GM21737 (cell line): ENCODE data around the gene GABRD.

ENCODE experiments used
- ATAC-seq: cut with Tn5 transposase; IDR thresholded peaks from one replicate; pipeline ENCODE4 v1.9.1; 2021; ENCODE audit warnings: mild to moderate bottlenecking, moderate library complexity; ENCODE audit not compliant: unreplicated experiment

GABRD gene

DNA sequence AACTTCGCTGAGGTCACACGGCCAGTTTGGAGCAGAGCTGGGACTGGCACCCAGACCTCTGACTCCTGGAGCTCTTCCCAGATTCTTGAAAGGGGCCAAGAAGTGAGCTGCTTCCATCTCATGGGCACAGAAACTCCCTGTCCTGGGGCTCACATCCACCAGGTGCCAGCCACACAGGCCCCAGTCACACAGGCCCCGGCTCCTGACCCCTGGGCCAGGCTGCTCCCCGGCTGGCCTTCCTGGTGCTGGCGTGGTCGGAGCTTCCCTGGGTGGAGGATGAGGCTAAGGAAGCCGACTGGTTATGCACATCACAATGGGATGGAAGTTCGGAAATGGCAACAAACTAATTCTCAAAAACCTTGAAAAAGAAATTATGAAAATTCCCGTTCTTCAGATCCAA, 3.0 kb upstream of the GABRD start:
- ATAC-seq: no peak

DNA sequence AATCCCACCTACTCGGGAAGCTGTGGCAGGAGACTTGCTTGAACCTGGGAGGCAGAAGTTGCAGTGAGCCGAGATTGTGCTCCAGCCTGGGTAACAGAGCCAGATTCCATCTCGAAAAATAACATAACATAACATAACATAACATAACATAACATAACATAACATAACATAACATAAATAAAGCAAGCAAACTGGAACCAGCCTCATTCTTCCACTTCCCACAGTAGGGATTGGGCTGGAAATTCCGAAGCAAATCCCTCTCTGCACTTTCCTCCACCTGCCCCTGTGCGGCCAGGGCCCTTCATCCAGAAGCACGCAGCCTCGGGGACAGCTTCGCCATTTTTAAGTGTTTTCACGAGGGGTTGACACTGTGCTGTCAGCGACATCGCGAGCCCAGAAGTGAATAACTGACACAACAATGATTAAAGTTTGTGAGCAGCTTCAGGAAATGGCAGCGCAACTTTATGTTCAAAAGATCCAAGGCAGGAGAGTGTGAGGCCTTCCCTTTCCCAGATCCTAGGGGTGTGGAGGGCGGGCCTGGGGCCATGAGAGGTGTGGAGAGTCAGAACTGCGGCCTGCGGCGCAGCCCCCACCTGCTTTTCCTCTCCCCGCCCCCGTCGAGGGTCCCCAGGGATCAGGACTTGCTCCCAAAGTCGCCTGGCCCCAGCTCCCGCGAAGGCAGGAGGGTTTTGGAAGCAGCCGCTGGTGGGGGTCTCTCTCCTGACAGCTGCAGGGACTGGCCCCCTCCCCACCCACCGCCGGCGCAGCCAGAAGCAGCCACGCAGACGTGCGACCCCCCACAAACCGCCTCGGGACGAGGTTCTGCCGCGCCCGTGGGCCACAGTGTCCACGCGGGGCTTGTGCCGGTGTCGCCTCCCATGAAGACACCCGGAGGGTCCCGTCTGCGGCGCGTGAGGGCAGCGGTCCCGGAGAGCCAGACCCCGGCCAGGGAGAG, 651 bp upstream of the GABRD start:
- ATAC-seq: no peak

DNA sequence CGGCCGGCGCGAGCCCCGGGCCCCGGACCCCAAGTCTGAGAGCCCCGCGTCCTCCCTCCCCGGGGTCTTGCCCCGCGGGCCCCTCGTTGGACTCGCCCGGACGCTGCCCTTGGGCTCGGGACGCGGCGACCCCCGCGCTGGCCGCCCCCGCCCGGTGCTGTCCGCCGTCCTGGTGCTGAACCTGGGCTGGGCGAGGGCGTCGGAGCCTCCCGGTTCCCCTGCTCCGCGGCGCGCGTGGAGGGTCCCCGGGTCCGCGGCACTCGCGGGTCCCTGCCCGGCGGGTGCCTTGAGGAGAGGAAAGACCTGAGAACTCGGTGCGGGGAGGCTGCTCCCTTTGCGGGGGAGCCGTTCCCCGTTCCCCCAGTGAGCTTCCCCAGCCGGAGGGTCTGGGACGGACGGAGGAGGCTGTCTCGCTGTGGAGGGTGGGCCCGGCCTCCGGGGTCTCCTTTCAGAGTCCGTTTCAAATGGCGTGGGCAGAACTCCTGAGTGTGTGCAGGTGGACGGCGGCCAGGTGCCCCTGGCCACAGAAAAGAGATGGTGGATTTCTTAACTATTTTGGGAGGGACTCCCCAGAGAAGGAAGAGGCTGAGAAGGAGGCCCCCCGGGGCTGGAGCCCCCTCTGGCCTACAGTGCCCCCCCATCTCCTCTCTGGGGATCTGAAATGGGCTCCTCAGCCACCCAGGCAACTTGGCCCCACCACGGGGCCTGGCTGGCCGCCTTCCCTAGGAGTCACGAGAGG, 595 bp downstream of the GABRD start:
- ATAC-seq: no peak

DNA sequence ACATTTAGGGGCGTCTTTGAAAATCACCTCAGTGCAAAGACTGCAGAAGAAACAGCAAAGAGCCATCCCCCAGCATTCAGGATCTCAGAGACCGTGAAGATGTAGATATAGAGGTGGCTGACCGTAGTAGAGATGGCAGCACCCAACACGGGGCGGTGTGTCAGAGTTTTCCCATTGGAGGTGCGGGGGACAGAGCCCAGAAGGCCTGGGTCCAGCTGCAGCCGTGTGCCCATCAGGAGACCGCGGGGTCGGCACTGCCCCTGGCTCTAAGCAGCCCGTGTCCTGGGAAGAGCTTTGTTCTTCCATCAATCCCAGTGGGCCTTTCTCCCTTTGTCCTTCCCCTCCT, 1.1 kb downstream of the GABRD start:
- ATAC-seq: no peak

DNA sequence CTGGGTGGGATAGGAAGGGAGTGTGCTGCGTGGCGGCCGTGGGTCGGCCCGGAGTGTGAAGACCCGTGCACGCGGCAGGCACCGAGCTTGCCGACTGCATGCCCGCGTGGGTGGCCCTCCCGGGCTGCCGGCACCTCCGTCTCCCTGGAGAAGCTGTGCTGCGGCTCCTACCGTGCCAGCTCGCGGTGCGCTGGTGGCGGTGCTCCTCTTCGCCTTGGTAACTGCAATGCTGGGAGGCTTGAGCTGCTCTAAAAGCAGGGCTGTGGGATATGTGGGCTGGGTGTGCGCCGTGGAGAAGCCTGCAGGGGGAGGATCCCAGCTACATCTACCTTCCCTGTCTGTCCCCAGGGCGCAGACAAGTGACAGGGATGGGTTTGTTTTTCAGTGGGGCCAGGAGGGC, 2.4 kb downstream of the GABRD start:
- ATAC-seq: no peak

DNA sequence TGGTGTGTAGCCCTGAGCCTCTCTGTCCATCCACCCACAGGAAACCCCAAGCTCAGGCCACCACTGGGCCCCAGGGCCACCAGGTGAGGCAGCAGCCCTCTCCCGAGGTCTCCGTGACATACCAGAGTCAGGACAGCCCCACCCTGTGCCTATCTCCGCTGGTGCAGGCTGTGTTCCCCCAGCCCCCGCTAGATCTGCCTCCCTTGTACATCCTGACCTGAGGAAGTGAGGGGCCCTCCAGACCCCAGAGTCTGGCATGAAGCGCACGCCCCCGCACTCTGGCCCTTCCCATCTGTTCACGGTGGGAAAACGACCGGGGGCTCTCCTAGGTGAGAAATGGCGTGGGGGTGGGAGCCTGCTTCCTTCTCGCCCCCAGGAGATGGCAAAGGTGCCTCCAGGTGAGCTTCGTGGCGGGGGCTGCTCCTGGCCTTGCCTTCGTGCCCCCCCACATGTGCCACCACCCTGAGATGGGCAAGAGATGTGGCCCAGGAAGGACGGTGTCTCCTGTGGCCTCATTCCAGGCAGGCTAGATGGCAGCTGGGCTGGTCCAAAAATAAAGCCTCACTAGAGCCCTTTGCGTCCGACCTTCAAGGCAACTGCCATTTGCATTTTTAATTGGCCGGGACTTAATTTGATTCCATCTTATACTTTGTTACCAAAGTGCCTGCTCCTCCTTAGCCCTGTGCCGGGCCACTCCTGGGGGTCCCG, 3.1 kb downstream of the GABRD start:
- ATAC-seq: no peak

DNA sequence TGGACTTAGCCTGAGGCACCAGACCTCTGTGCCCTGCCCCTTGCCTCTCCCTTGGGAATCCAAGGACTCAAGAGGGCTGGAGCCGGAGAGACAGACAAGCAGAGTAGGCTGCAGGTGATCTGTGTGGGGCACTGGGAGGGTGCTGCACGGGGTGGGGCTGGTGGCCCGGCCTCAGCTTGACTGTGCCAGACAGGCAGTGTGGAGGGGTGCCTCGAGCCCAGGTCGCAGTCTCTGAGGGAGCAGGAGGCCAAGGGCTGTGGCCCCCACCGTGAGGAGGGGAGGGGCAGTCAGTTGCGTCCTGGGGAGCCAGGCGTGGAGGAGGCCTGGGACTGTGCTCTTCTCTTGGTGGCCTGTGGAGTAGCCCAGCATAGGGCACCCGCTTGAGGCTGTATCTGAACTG, 4.0 kb downstream of the GABRD start:
- ATAC-seq: no peak

DNA sequence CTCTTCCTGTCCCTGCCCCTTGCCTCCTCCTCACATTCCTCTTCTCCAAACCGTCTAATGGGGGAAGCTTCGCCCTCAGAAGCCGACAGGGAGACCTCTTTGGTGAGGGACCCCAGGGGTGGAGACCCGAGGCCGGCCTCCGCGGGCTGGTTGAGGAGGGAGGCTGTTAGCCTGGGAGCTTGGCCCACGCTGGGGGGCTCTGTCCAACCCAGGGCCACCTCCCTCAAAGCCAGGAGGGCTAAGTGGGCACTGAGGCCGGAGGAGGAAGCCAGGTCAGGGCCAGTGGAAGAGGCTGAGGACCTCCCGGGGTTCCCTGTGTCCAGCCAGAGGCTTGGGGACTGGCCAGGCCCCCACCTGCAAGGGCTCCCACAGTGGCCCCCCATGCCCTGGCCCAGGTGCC, 5.3 kb downstream of the GABRD start:
- no peak for ATAC-seq

DNA sequence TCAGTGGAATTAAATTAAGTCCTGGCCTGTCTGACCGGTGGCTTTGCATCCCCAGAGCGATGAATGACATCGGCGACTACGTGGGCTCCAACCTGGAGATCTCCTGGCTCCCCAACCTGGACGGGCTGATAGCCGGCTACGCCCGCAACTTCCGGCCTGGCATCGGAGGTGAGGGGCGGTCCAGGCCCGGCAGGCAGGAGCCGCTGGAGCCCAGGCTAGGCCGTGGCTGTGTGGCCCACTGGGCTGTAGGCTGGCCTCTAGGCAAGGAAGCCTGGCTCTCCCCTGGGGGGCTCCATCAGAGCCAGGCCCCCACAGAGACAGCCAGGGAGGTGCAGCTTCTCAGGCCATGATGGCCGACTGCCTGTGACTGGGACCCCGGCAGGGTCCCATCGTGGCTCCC, 5.7 kb downstream of the GABRD start:
- no peak for ATAC-seq

DNA sequence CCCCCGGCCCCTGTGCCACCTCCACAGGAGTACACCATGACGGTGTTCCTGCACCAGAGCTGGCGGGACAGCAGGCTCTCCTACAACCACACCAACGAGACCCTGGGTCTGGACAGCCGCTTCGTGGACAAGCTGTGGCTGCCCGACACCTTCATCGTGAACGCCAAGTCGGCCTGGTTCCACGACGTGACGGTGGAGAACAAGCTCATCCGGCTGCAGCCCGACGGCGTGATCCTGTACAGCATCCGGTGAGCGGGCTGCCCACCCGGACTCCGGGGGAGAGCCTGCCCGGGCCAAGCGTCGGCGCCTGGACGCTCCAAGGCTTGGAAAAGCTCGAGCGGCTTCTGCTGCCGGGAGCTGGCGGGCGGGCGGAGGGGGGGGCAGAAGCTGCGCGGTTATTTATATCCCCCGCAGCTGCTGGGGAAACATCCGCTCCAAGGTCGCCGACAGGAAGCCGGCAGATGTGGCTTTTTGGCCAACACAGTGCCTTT, 6.4 kb downstream of the GABRD start:
- ATAC-seq: no peak

DNA sequence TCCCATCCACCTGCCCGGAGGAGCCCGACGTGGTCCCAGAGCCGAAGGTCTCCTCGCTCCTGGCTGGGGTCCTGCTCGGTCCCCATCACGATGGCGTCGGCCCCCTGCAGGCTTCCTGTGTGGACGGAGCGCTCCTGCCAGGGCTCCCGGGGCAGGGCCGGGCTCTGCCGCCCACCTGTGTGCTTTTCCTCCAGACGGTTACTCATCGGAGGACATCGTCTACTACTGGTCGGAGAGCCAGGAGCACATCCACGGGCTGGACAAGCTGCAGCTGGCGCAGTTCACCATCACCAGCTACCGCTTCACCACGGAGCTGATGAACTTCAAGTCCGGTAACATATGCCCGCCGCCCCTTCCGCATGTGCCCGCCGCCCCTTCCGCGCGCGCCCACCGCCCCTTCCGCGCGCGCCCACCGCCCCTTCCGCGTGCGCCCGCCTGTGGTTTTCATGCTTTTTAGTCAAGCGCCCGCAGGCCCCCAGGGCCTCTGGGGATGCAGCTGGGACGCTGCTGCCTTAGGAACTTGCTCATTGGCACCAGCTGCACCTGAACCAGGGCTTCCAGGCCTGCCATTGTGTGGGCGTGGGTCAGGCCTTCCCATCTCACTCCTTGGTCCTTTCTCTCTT, 8.9 kb downstream of the GABRD start:
- ATAC-seq: no peak

DNA sequence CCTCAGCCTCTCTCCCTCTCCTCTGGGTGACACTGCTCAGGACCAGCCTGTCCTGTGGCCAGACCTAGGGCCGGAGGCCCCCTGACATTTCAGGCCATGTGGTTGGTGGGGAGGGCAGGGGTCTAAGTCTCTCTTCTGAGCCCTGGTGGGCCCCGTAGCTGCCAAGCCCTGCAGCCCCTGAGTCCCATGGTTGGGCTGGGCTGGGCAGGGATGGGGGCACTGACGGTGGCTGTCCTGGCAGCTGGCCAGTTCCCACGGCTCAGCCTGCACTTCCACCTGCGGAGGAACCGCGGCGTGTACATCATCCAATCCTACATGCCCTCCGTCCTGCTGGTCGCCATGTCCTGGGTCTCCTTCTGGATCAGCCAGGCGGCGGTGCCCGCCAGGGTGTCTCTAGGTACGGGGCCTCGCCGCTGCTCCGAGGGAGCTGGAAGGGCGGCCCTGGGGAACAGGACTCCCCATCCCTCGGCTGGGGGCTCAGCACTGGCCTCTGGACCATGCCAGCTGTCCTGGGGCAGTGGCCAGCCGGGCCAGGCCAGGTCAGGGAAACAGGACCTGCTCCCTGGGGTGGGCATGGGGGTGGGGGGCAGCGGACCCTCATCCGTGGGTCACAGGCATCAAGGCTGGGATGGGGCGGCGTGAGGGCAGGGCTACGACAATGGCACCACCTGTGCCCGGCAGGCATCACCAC, 9.9 kb downstream of the GABRD start:
- ATAC-seq: no peak

DNA sequence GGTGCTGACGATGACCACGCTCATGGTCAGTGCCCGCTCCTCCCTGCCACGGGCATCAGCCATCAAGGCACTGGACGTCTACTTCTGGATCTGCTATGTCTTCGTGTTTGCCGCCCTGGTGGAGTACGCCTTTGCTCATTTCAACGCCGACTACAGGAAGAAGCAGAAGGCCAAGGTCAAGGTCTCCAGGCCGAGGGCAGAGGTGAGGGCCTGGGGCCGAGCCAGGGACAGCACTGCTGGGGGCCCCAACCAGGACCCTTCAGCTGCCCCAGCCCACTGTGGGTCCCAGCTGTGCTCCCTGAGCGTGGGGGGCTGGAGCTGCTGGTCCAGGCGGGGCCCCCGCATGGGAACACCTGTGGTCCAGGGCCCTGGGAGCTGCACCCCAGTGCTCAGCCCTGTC, 10.4 kb downstream of the GABRD start:
- ATAC-seq: no peak

DNA sequence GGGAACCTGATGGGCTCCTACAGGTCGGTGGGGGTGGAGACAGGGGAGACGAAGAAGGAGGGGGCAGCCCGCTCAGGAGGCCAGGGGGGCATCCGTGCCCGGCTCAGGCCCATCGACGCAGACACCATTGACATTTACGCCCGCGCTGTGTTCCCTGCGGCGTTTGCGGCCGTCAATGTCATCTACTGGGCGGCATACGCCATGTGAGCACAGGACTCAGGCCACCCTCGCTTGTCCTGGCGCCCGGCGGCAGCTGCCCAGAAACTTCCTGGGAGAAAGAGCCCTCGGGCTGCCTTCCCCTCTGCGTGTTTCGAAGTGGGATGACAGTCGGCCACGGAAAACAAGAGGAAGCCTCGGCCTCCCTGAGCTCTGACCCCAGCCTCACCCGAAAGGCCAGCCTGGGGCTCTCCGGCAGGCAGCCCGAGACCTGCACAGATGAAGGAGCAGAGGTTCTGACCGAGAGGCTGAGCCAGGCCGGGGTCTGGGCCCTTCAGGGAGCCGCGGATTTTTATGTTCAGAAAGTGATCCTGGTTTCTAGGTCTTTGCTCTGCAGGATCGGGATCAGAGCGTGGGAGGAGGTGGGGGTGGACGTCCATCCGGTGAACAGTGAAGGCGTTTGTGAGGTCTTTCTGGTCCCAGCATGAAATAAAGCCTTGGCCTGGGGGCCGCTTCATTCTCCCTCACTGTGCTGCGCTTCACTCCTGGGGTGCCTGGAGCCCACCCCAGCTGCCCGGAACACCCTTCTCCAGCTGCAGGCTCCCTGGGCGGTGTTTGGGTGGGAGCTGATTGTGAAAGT, 11.1 kb downstream of the GABRD start:
- ATAC-seq: no peak

DNA sequence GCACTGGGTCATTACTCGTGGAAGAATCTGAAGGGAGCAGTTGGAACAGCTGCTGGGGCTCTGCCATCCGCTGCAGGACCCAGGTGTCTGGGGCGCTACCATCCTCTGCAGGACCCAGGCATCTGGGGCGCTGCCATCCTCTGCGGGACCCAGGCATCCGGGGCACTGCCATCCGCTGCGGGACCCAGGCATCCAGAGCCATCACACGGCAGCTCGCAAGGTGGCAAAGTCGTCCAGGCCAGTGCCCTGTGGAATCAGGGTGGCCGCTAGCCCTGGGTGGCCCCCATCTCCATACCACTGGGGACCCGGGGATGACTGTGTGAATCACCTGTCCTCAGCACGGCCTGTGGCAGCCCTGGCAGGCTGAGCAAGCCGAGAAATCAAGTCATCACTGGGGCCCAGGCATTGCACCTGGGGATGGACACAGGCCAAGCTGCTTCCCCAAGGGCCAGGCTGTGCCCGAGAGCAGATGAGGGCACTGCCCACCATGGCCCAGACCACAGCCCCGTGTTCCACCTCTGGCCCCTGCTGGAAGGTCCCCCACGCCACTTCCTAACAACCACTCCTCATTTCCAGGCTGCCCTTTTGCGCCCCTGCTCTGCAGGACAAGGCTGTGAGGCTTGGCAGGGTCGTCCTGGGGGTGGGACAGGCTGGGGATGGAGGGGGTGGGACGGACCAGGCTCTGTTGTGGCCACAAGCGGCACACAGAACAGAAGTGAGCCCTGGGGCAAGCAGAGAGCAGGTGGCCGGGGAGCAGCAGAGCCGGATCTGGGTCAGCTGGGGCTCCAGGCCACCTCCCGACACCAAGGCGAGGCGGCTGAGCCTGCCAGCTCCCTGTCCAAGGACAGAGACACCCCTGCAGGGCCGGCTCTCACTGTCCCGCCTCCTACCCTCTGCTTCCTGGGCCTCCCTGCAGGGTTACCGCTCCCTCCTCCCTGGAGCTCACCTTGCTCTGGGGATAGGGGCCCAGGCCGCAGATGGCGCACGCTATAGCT, 12.7 kb downstream of the GABRD start:
- no peak for ATAC-seq

DNA sequence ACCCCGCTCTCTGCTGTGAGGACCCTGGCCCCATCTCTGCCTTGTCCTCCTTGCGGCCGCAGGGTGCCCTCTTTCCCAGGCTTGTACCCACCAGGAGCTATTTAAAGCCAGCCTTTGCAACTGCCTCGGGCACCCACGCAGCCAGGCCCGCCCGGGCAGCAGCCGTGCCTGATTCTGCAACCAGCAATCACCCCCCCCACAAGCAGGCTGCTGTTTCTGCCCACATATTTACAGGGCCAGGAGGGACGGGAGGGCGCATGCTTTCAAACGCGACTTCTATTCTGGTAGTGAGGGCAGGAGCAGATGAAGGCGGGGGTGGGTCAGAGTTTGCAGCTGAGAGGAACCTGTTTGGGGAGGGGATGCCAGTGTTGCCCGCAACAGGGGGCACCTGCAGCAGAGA, 13.6 kb downstream of the GABRD start:
- ATAC-seq: no peak

DNA sequence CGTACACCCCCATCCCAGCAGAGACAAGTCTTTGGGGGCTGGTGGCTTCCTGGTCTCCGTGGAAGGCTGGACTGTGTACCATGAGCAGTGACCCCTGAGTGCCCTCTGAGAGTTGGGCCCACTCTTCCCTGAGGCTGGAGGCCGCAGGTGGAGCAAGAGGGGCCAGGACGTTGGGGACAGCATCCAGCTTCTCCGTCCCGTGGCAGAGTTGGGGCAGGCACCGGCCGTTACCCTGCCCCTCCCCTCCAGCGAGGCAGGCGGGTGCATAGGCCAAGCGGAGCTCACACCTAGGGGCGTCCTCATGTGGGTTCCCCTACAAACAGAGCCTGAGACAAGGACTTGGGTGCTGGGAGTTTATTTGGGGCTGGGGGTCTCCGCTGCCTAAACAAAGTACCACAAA, 14.0 kb downstream of the GABRD start:
- no peak for ATAC-seq

DNA sequence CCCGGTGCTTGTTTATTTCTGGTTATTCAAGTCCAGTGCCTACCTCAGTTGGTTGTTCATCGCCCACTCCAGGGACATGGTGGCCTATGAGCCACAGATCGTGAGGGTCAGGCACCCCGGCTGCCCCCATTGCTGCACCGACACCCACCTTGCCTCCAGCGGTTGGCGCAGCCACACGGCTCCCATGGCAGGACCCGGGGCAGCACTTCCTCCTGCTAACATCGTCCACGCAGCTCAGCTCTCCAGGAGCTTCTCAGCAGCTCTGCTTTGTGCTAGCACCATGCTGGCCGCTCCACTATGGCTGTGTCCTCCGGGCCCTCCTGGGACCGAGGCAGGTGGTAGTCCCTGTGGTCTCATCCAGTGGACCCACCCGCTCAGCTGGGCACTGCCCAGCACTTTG, 17.1 kb downstream of the GABRD start:
- no peak for ATAC-seq
